GM19351 (cell line): ENCODE measurements around the gene RGP1.

Experiments
- ATAC-seq: cut with Tn5 transposase; IDR thresholded peaks from one replicate; pipeline ENCODE4 v1.9.1; 2021; ENCODE audit warnings: mild to moderate bottlenecking, moderate library complexity; ENCODE audit not compliant: unreplicated experiment

RGP1 gene

GRCh38 chr9:35748858-35749514 lies at the start of gene RGP1, which contains the start of gene GBA2:
RGP1 (plus strand) TSS chr9:35749287; CDS start chr9:35749756, 469 bp downstream.
GBA2 (minus strand) TSS chr9:35749228; CDS start chr9:35748704, 524 bp downstream.
- ATAC-seq, result peak; percentile 89

GRCh38 chr9:35700031-35700430 lies 49.1 kb upstream of the RGP1 start:
- no peak for ATAC-seq

- no peak for ATAC-seq
These were observed 48.1 kb upstream of the RGP1 start for GRCh38 chr9:35700942-35701341.

GRCh38 chr9:35702696-35703095 lies 46.4 kb upstream of the RGP1 start:
- no peak for ATAC-seq

- ATAC-seq, result no peak
These were observed 45.0 kb upstream of the RGP1 start for GRCh38 chr9:35703906-35704672.

GRCh38 chr9:35705372-35705771 lies 43.7 kb upstream of the RGP1 start:
- no peak for ATAC-seq

- ATAC-seq, result no peak
These were observed 43.2 kb upstream of the RGP1 start for GRCh38 chr9:35705836-35706430.

GRCh38 chr9:35706951-35707350 lies 42.1 kb upstream of the RGP1 start:
- no peak for ATAC-seq

- no peak for ATAC-seq
These were observed 40.9 kb upstream of the RGP1 start for GRCh38 chr9:35708146-35708545.

- ATAC-seq, result no peak
These were observed 38.1 kb upstream of the RGP1 start for GRCh38 chr9:35710818-35711500.

- ATAC-seq, result peak; percentile 73
These were observed 37.3 kb upstream of the RGP1 start for GRCh38 chr9:35711501-35712428.

GRCh38 chr9:35712762-35713400 lies 36.2 kb upstream of the RGP1 start:
- ATAC-seq, result no peak

GRCh38 chr9:35713578-35713977 lies 35.5 kb upstream of the RGP1 start:
- no peak for ATAC-seq

GRCh38 chr9:35714123-35714522 lies 35.0 kb upstream of the RGP1 start:
- no peak for ATAC-seq

- no peak for ATAC-seq
These were observed 34.4 kb upstream of the RGP1 start for GRCh38 chr9:35714579-35715252.

- ATAC-seq, result no peak
These were observed 32.9 kb upstream of the RGP1 start for GRCh38 chr9:35716230-35716629.

- ATAC-seq, result no peak
These were observed 31.8 kb upstream of the RGP1 start for GRCh38 chr9:35717132-35717870.

GRCh38 chr9:35718721-35719511 lies 30.2 kb upstream of the RGP1 start:
- ATAC-seq, result no peak
